Psoas muscle (tissue), 8 donors: ENCODE measurements around the gene CDS2. TPM values are rescaled to one million over a fixed set of nuclear protein-coding genes. Genes with fewer than 3 reads are reported as not detected.

ENCODE experiments used
- ATAC-seq, 4 donors: fragments of 200-7000 bp; cut with Tn5 transposase; one replicate each; pipeline ENCODE4 v1.9.1; 2020; ENCODE audit warnings: moderate library complexity in 3 of 4, mild to moderate bottlenecking in 2 of 4
- DNase-seq, 2 donors: peaks; one replicate each; pipeline ENCODE4 v3.0.0-alpha.2; 2020
- H3K27ac ChIP-seq: fragments of 200-600 bp; one replicate; pipeline ENCODE4 v1.8.0; 2022
- H3K27me3 ChIP-seq, 3 donors: fragments of 200-600 bp in 1 of 3; one replicate each; pipeline versions ENCODE4 v1.6.1 to v1.8.0; 2013 to 2022; ENCODE audit warnings: low read length in 2 of 3, mild to moderate bottlenecking in 2 of 3, moderate library complexity in 1 of 3; ENCODE audit not compliant: insufficient read depth in 3 of 3
- H3K36me3 ChIP-seq, 2 donors: fragments of 200-600 bp in 1 of 2; one replicate each; pipeline versions ENCODE4 v1.6.1 to v1.8.0; 2013 to 2022; ENCODE audit warnings: low read depth in 1 of 2, mild to moderate bottlenecking in 1 of 2, moderate library complexity in 1 of 2; ENCODE audit not compliant: insufficient read depth in 1 of 2
- H3K4me1 ChIP-seq: fragments of 200-600 bp; one replicate; pipeline ENCODE4 v1.8.0; 2022
- H3K4me3 ChIP-seq: fragments of 200-600 bp; one replicate; pipeline ENCODE4 v1.8.0; 2022; ENCODE audit warnings: mild to moderate bottlenecking
- H3K9me3 ChIP-seq: fragments of 200-600 bp; one replicate; pipeline ENCODE4 v1.8.0; 2022
- WGBS, 3 donors: extraction: QIAGEN DNeasy Blood & Tissue Kit; methylation state at CpG; one replicate each; pipeline versions ENCODE4 v1.1.6 to v1.1.7; 2013; 5-methylcytosine and 5-hydroxymethylcytosine counted together
- intact Hi-C, 2 donors: fragments of 100-400 bp; cut with DNase I; formaldehyde crosslinking; loops; one replicate each; pipeline versions ENCODE4 v1.11.0 to v1.14.2; 2022
- polyA plus RNA-seq, 3 donors: library from polyadenylated mRNA; stranded (reverse); fragments of 200-250 nt; gene quantifications; one replicate each; pipeline ENCODE4 v1.2.3, GENCODE V29; 2013
- total RNA-seq, 4 donors: library from RNA; stranded (reverse); fragmentation: NEBNext Ultra II Directional in 2 of 4; extraction: Animal tissue kit (Norgen Biotek cat#: 25700) in 2 of 4; gene quantifications; one replicate each; pipeline versions ENCODE4 v1.2.1 to v1.2.4, GENCODE V29; 2021 to 2023
- TF ChIP-seq, protein P1 (sequence below): fragments of 200-600 bp; IDR thresholded peaks from one replicate; pipeline ENCODE4 v1.8.0; 2022; ENCODE audit warnings: antibody characterized with exemption
- donor health status: healthy with polysubstance abuse.
- donor health status: DM: no; HTN: no; CAD: no; lungs with moderate emphysema.
- donor health status: Bipolar disorder and iron deficiency.
- donor health status: healthy.
- donor health status: DM: yes; HTN: yes; CAD: no.
- donor health status: DM: no; HTN: no; CAD: no.
- donor health status: DM: no; HTN: no; CAD: no.
- donor health status: DM: yes; HTN: yes; CAD: no.

The CDS2 gene
- total and polyA plus RNA-seq, 7 donors, result 8.0 to 34.1 (median 19.5) TPM

DNA sequence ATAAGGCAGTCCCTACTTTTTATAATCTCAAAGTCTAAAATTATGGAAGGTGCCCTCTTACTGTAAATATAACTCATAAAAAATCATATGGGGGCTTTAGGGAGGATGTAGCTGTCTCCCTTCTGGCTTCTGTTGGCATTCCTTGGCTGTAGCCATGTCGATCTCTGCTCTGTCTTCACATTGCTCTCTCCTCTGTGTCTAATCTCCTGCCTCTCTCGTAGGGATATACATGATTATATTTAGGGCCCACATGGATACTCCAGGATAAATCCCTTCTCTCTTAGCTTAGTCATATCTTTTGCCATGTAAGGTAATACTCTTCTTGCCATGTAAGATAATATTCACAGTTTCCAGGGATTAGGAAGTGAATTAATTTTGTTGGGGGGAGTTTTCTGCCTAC is 28.6 kb downstream of the CDS2 start:
- H3K27ac ChIP-seq, result peak overlapping the region; percentile 86
- intact Hi-C loops, result no loop called here
- H3K27me3 ChIP-seq, result no peaks in the 10 kb centered on the region
- H3K4me1 ChIP-seq, result peaks cover 66% of the 10 kb centered on the region
- no peak overlapping the region for H3K4me3 ChIP-seq
- ATAC-seq, result no peak
- DNase-seq, result no peak
- no peaks in the 10 kb centered on the region for H3K9me3 ChIP-seq
- TF ChIP-seq, protein P1, sequence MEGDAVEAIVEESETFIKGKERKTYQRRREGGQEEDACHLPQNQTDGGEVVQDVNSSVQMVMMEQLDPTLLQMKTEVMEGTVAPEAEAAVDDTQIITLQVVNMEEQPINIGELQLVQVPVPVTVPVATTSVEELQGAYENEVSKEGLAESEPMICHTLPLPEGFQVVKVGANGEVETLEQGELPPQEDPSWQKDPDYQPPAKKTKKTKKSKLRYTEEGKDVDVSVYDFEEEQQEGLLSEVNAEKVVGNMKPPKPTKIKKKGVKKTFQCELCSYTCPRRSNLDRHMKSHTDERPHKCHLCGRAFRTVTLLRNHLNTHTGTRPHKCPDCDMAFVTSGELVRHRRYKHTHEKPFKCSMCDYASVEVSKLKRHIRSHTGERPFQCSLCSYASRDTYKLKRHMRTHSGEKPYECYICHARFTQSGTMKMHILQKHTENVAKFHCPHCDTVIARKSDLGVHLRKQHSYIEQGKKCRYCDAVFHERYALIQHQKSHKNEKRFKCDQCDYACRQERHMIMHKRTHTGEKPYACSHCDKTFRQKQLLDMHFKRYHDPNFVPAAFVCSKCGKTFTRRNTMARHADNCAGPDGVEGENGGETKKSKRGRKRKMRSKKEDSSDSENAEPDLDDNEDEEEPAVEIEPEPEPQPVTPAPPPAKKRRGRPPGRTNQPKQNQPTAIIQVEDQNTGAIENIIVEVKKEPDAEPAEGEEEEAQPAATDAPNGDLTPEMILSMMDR, result no peak
- 43 to 77% (median 50%) methylated on average over 2 of the region's 2 CpGs for WGBS, 3 donors
- no peaks in the 10 kb centered on the region for H3K36me3 ChIP-seq

GRCh38 chr20:5156675-5157448 is 30.1 kb downstream of the CDS2 start:
- peak overlapping the region; percentile 86 for H3K27ac ChIP-seq
- peak; percentile 70 to 88 (median 81) for ATAC-seq
- WGBS, 3 donors, result 34 to 49% (median 43%) methylated on average over 4 of the region's 4 CpGs

DNA sequence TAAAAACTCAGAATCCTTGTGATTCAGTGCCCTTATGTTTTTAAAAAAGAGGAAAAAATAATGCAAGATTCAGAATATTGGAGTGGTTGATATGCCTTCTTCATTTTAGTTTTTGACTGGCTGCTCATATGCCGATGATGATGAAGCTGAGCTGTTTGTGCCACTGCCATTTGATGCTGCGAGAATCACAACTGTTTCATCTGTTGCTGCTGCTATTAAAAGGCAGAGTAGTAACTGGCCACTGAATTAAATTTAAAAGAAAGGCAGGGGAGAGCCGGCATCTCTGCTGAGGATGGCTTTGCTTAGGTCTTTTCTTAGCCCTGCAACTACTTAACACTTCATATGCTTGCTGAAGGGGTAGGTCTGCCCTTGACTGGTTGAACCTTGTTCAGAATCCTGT is 33.1 kb downstream of the CDS2 start:
- intact Hi-C loops, result no loop called here
- peak in 3 of 4 donors; percentile 40 to 69 (median 59) for ATAC-seq
- H3K4me1 ChIP-seq, result peaks cover 59% of the 10 kb centered on the region
- TF ChIP-seq, protein P1, result no peak
- peak overlapping the region; percentile 58 for H3K27ac ChIP-seq
- no peak for DNase-seq
- H3K9me3 ChIP-seq, result no peaks in the 10 kb centered on the region
- no peaks in the 10 kb centered on the region for H3K36me3 ChIP-seq
- H3K27me3 ChIP-seq, result no peaks in the 10 kb centered on the region
- WGBS, 3 donors, result 23 to 26% (median 24%) methylated on average over 3 of the region's 3 CpGs
- H3K4me3 ChIP-seq, result no peak overlapping the region

More at GRCh38 chr20:5156675-5157448, 30.1 kb downstream of the CDS2 start:
- H3K36me3 ChIP-seq, result no peaks in the 10 kb centered on the region
- intact Hi-C loops, result no loop called here
- TF ChIP-seq, protein P1, result no peak
- H3K4me1 ChIP-seq, result peaks cover 73% of the 10 kb centered on the region
- no peaks in the 10 kb centered on the region for H3K9me3 ChIP-seq
- H3K27me3 ChIP-seq, result no peaks in the 10 kb centered on the region
- no peak overlapping the region for H3K4me3 ChIP-seq
- DNase-seq, result no peak

GRCh38 chr20:5160882-5161281 is 34.1 kb downstream of the CDS2 start:
- peaks cover 51% of the 10 kb centered on the region for H3K4me1 ChIP-seq
- intact Hi-C loops, result no loop called here

More at GRCh38 chr20:5160882-5161281, 34.1 kb downstream of the CDS2 start:
- Histone ChIP-seq H3K4me3 (no peak overlapping the region), H3K27ac (peak overlapping the region; percentile 58), H3K9me3 (no peaks in the 10 kb centered on the region), H3K36me3 (no peaks in the 10 kb centered on the region), H3K27me3 (no peaks in the 10 kb centered on the region)
- DNase-seq (no peak), ATAC-seq (no peak)
- TF ChIP-seq, protein P1, result no peak
